Measurements from ENCODE around the gene DRICH1. TPM values are rescaled to one million over a fixed set of nuclear protein-coding genes. Genes with fewer than 3 reads are reported as not detected.
"Not testable (repeated sequence)": the region's sequence is repeated elsewhere in the genome, so short reads cannot be mapped to it uniquely, and the experiment has no call there.

The DRICH1 gene
- total RNA-seq, 1 donor from 2014 or later: not detected

DNA sequence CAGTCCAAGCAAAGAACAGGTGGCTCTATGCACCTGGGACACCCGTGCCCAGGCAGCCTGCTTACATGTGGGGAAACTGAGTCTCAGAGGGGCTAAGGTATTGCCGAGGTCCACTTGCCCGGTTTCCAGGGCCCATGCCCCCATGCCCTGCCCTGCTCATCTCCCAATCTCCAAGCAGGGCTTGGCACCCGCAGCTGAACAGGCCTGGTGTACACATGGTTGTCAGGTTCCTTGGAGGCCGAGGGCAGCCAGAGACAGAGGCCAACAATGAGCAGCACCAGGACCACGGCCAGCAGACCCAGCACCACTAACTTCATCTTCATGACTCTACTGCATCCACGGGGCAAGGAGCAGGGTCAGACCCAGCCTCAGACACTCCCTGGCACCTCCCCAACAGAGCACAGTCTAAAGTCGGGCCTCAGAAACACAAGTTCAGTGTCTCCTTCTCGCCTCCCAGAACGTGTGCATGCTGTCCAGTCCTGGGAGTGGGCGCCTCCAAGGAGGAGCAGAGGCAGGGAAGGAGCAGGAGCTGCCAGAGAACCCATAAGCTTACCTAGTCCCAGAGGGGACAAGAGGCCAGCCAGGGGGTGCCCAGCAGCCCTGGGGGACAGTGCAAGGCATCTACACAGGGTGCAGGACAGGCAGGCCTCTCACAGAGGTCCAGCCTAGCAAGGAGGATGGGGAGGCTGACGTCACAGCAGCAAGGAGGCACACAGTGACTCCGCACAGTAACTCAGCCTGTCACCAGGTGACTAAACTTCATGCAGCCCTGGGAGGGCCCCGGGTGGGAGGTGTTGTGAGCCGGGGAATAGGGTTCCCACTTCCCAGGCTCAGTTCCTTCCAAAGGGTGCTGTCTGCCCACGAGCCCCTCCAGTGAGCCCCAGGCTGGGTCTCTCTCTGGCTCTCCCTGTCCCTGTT is 38.5 kb upstream of the DRICH1 start:
- Histone ChIP-seq H3K4me1 (no peaks in the 10 kb centered on the region), H3K36me3 (no peaks in the 10 kb centered on the region), H3K9me3 (no peaks in the 10 kb centered on the region), H3K27ac (no peak overlapping the region), H3K4me3 (no peak overlapping the region), H3K27me3 (no peaks in the 10 kb centered on the region)
- no peak for DNase-seq (ENCODE audit: low spot score in 2 of 2)
- TF ChIP-seq CTCF (IDR thresholded peaks at IDR 0.05): no peak
- intact Hi-C loops (cut with DNase I): no loop called here

DNA sequence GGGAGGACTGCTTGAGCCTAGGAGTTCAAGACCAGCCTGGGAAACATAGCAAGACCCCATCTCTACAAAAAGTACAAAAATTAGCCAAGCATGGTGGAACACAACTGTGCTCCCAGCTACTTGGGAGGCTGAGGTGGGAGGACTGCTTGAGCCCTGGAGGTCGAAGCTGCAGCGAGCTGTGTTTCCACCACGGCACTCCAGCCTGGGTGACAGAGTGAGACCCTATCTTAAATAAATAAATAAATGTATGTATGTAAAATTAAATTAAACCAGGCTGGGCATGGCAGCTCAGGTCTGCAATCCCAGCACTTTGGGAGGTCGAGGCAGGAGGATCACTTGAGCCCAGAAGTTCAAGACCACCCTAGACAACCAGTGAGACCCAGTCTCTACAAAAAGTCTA is 28.3 kb upstream of the DRICH1 start:
- H3K27ac ChIP-seq; intact Hi-C loops (cut with DNase I); DNase-seq (ENCODE audit: low spot score in 2 of 2); H3K4me3 ChIP-seq; H3K27me3 ChIP-seq; H3K9me3 ChIP-seq; H3K4me1 ChIP-seq: not testable (repeated sequence)
- H3K36me3 ChIP-seq: peaks cover 15 to 26% of the 10 kb centered on the region in 2 donors

DNA sequence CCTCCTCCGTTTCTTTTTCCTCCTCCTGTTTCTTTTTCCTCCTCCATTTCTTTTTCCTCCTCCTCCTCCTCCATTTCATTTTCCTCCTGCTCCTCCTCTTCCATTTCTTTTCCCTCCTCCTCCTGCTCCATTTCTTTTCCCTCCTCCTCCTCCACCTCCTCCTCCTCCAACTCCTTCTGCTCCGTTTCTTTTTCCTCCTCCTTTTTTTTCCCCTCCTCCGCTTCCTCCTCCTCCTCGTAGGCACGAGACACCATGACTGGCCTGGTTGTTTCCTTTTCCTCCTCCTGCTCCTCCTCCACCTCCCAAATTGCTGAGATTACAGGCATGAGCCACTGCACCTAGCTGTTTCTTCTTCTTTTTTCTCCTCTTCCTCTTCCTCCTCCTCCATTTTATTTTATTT is 25.6 kb upstream of the DRICH1 start:
- intact Hi-C loops (cut with DNase I): no loop called here
- no peak overlapping the region for H3K4me3 ChIP-seq
- no peaks in the 10 kb centered on the region for H3K9me3 ChIP-seq
- no peaks in the 10 kb centered on the region for H3K27me3 ChIP-seq
- DNase-seq (ENCODE audit: low spot score in 2 of 2): no peak
- H3K27ac ChIP-seq: no peak overlapping the region
- no peaks in the 10 kb centered on the region for H3K4me1 ChIP-seq
- TF ChIP-seq CTCF (IDR thresholded peaks at IDR 0.05): no peak
- peaks cover 22 to 27% of the 10 kb centered on the region in 2 donors for H3K36me3 ChIP-seq

- Histone ChIP-seq H3K4me1 (no peaks in the 10 kb centered on the region), H3K27ac (no peak overlapping the region), H3K36me3 (peaks cover 19 to 25% of the 10 kb centered on the region in 2 donors), H3K4me3 (no peak overlapping the region), H3K9me3 (no peaks in the 10 kb centered on the region), H3K27me3 (no peaks in the 10 kb centered on the region)
- no peak for DNase-seq (ENCODE audit: low spot score in 2 of 2)
- no peak for TF ChIP-seq CTCF (IDR thresholded peaks at IDR 0.05)
- intact Hi-C loops (cut with DNase I): no loop called here
Measured at GRCh38 chr22:23655891-23656475, 23.9 kb upstream of the DRICH1 start.

- H3K4me3 ChIP-seq: no peak overlapping the region
- no peak for TF ChIP-seq CTCF (IDR thresholded peaks at IDR 0.05)
- peaks cover 9 to 13% of the 10 kb centered on the region in 2 donors for H3K36me3 ChIP-seq
- no peak for DNase-seq (ENCODE audit: low spot score in 2 of 2)
- no peaks in the 10 kb centered on the region for H3K9me3 ChIP-seq
- intact Hi-C loops (cut with DNase I): no loop called here
- H3K27ac ChIP-seq: no peak overlapping the region
- H3K27me3 ChIP-seq: no peaks in the 10 kb centered on the region
- no peaks in the 10 kb centered on the region for H3K4me1 ChIP-seq
Measured at GRCh38 chr22:23652711-23653110, 20.6 kb upstream of the DRICH1 start.

DNA sequence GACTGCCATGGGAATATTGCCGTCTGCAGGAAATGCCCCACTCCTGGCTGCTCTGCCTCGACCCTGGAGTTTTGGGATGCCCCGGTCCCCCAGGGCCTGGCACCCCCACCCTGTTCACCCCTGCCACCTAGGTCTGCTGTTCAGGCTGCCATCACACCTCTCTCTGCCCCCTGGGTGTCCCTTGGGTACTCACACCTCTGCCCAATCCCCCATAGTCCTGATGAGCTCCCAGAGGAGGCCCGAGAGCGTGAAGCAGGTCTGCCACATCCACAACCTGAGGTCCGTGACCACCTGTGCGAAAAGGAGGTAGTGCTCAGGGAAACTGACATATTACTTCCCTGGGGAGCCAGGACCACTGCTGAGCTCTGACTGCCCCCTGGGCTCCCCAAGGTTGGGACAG is 20.2 kb upstream of the DRICH1 start:
- Histone ChIP-seq H3K27me3 (no peaks in the 10 kb centered on the region), H3K9me3 (no peaks in the 10 kb centered on the region), H3K27ac (no peak overlapping the region), H3K36me3 (peaks cover 9 to 12% of the 10 kb centered on the region in 2 donors), H3K4me1 (no peaks in the 10 kb centered on the region), H3K4me3 (no peak overlapping the region)
- intact Hi-C loops (cut with DNase I): no loop called here
- TF ChIP-seq CTCF (IDR thresholded peaks at IDR 0.05): no peak
- DNase-seq (ENCODE audit: low spot score in 2 of 2): no peak
